GM12878 (cell line): ENCODE data around the gene VRK3. TPM values are rescaled to one million over a fixed set of nuclear protein-coding genes. Genes with fewer than 3 reads are reported as not detected.

Experiments
- ATAC-seq: fragments of 200-7000 bp; cut with Tn5 transposase; 3 replicates; pipeline ENCODE4 v1.9.1; 2020; ENCODE audit warnings: mild to moderate bottlenecking, moderate library complexity
- BruUV-seq: library from RNA; stranded (reverse); fragments of 400-500 nt; replicated peaks from 2 replicates; lab custom pipeline; 2021; lab: Mats Ljungman, UMichigan
- CTCF ChIA-PET: fragments of 300-600 bp; sonication (Branson Sonifier 250); formaldehyde crosslinking; extraction: SDS; loops from one replicate; lab custom pipeline; 2021; ENCODE audit warnings: inconsistent platforms; lab: Yijun Ruan, JAX
- POLR2A ChIA-PET: fragments of 350-600 bp; formaldehyde crosslinking; extraction: SDS; loops from one replicate; lab custom pipeline; 2021; ENCODE audit warnings: inconsistent platforms; lab: Charles Lee
- RAD21 ChIA-PET: fragments of 300-600 bp; sonication (Branson Sonifier 250); formaldehyde crosslinking; loops from one replicate; lab custom pipeline; 2023; ENCODE audit warnings: antibody characterized with exemption; ENCODE audit not compliant: unreplicated experiment; lab: Charles Lee
- SMC1A ChIA-PET: fragments of 300-600 bp; sonication (Branson Sonifier 250); formaldehyde crosslinking; loops from one replicate; lab custom pipeline; 2023; ENCODE audit not compliant: unreplicated experiment, uncharacterized antibody; lab: Charles Lee
- DNase-seq: peaks from one replicate; pipeline ENCODE4 v3.0.0-alpha.2; 2011; ENCODE audit warnings: low read depth, low spot score
- FAIRE-seq: peaks from 3 replicates; lab custom pipeline; 2011; peaks lifted over from hg19 to GRCh38; lab: Jason Lieb, UNC
- H2AFZ ChIP-seq: 2 replicates; pipeline ENCODE4 v1.6.0; 2011; ENCODE audit warnings: low read depth, low read length, control low read depth; ENCODE audit not compliant: control insufficient read depth
- H3K27ac ChIP-seq: 2 replicates; pipeline ENCODE4 v1.5.1; 2011; ENCODE audit warnings: control low read depth; ENCODE audit not compliant: control insufficient read depth, insufficient read depth
- H3K27me3 ChIP-seq, 2 experiments: replicated peaks in 1 of 2; 2 replicates each; pipeline versions ENCODE4 v1.6.0 to v1.6.1; 2011; ENCODE audit warnings: low read length in 1 of 2; ENCODE audit not compliant: control insufficient read depth in 2 of 2, insufficient read depth in 2 of 2
- H3K36me3 ChIP-seq, 2 experiments: 2 replicates each; pipeline ENCODE4 v1.5.1; 2011; ENCODE audit warnings: low read length in 1 of 2; ENCODE audit not compliant: control insufficient read depth in 2 of 2, insufficient read depth in 2 of 2
- H3K4me1 ChIP-seq: 2 replicates; pipeline ENCODE4 v1.6.1; 2011; ENCODE audit warnings: mild to moderate bottlenecking, low read length, moderate library complexity, mixed read lengths; ENCODE audit not compliant: control insufficient read depth, insufficient read depth
- H3K4me2 ChIP-seq: 2 replicates; pipeline ENCODE4 v1.6.0; 2011; ENCODE audit warnings: control low read depth; ENCODE audit not compliant: control insufficient read depth, insufficient read depth
- H3K4me3 ChIP-seq: fragments of 200-600 bp; sonication (generic); 2 replicates; pipeline ENCODE4 v1.5.1; 2016
- H3K79me2 ChIP-seq: 2 replicates; pipeline ENCODE4 v1.6.0; 2011; ENCODE audit warnings: low read length; ENCODE audit not compliant: control insufficient read depth, insufficient read depth
- H3K9ac ChIP-seq: 2 replicates; pipeline ENCODE4 v1.8.0; 2011; ENCODE audit warnings: low read length, control low read depth, mixed read lengths; ENCODE audit not compliant: control insufficient read depth, insufficient read depth
- H3K9me3 ChIP-seq: replicated peaks from 3 replicates; pipeline ENCODE4 v1.5.1; 2011; ENCODE audit warnings: mild to moderate bottlenecking, low read length; ENCODE audit not compliant: control insufficient read depth, insufficient read depth
- H4K20me1 ChIP-seq: 2 replicates; pipeline ENCODE4 v1.6.0; 2011; ENCODE audit not compliant: control insufficient read depth, insufficient read depth
- BCL3 ChIP-seq: IDR thresholded peaks from 2 replicates; pipeline ENCODE4 v1.6.1; 2011; ENCODE audit warnings: borderline replicate concordance, low read depth, mild to moderate bottlenecking, moderate library complexity, low read length; ENCODE audit not compliant: insufficient read depth, poor library complexity, severe bottlenecking
- E4F1 ChIP-seq: fragments of 450-650 bp; IDR thresholded peaks from 2 replicates; pipeline ENCODE4 v1.6.1; 2018; ENCODE audit warnings: borderline replicate concordance, mild to moderate bottlenecking; ENCODE audit not compliant: partially characterized antibody
- HDAC6 ChIP-seq: fragments of 200-600 bp; sonication (generic); IDR thresholded peaks from one replicate; pipeline ENCODE4 v1.8.0; 2017; ENCODE audit warnings: antibody characterized with exemption; ENCODE audit not compliant: unreplicated experiment
- MTA2 ChIP-seq: fragments of 450-650 bp; IDR thresholded peaks from 2 replicates; pipeline ENCODE4 v1.6.1; 2016; ENCODE audit warnings: low read depth, mild to moderate bottlenecking, moderate library complexity
- PML ChIP-seq: IDR thresholded peaks from 2 replicates; pipeline ENCODE4 v1.6.1; 2012; ENCODE audit warnings: low read length, inconsistent platforms
- SMARCA5 ChIP-seq: fragments of 450-650 bp; IDR thresholded peaks from 2 replicates; pipeline ENCODE4 v1.6.1; 2017; ENCODE audit warnings: mild to moderate bottlenecking
- SMC3 ChIP-seq: IDR thresholded peaks from 2 replicates; pipeline ENCODE4 v1.6.1; 2011; ENCODE audit warnings: low read length, improper control_type of control experiment, borderline replicate concordance
- TARDBP ChIP-seq: IDR thresholded peaks from 2 replicates; pipeline ENCODE4 v1.6.1; 2016; ENCODE audit warnings: borderline replicate concordance
- ZBTB33 ChIP-seq: fragments of 450-650 bp; IDR thresholded peaks from 2 replicates; pipeline ENCODE4 v1.6.1; 2017; ENCODE audit warnings: mild to moderate bottlenecking
- ZNF24 ChIP-seq: fragments of 450-650 bp; IDR thresholded peaks from 2 replicates; pipeline ENCODE4 v1.6.1; 2017; ENCODE audit warnings: antibody characterized with exemption, mild to moderate bottlenecking
- ZNF274 ChIP-seq: IDR thresholded peaks from one replicate; pipeline ENCODE4 v1.8.0; 2011; ENCODE audit not compliant: insufficient read length, insufficient read depth
- ZNF687 ChIP-seq: fragments of 450-650 bp; IDR thresholded peaks from 2 replicates; pipeline ENCODE4 v1.6.1; 2017; ENCODE audit warnings: mild to moderate bottlenecking, moderate library complexity
- WGBS: methylation state at CpG from one replicate; pipeline ENCODE4 v1.1.6; 2016; ENCODE audit warnings: low lambda C conversion rate; ENCODE audit not compliant: insufficient replicate concordance, insufficient coverage; ENCODE audit errors: missing lambda C conversion rate; 5-methylcytosine and 5-hydroxymethylcytosine counted together
- in situ Hi-C: fragments of 300-500 bp; cut with MboI; formaldehyde crosslinking; loops from 9 replicates; pipeline ENCODE4 v1.14.3; 2018; ENCODE audit warnings: mixed read lengths
- intact Hi-C: fragments of 100-400 bp; cut with micrococcal nuclease; formaldehyde crosslinking; loops from one replicate; pipeline ENCODE4 v1.14.2; 2022; ENCODE audit not compliant: unreplicated experiment
- polyA plus RNA-seq, 11 experiments: library from polyadenylated mRNA; depleted of rRNA in 4 of 11; unstranded in 6 of 11; stranded (reverse) in 5 of 11; fragments of >200 nt; fragmentation: Nextera tagmentation in 4 of 11; fragmentation: Illumina TruSeq in 1 of 11; extraction: Ambion mirVana in 4 of 11; extraction: Trizol in 1 of 11; gene quantifications; 1 replicate in 1 of 11; 2 replicates in 10 of 11; pipeline versions ENCODE4 v1.2.1 to v1.2.3, GENCODE V29; 2011 to 2016; ENCODE audit warnings: inconsistent platforms in 2 of 11, missing spikeins in 2 of 11, low read depth in 1 of 11
- total RNA-seq, 4 experiments: library from RNA; depleted of rRNA in 3 of 4; stranded (reverse); fragments of >200 nt in 3 of 4; fragmentation: Illumina TruSeq in 1 of 4; extraction: Trizol in 1 of 4; gene quantifications; 2 replicates each; pipeline versions ENCODE4 v1.2.1 to v1.2.3, GENCODE V29; 2013 to 2021

The VRK3 gene
- total and polyA plus RNA-seq, 10 of the 15 experiments (the other 5 are each of a cell fraction or from before 2014, with no cell fraction given): 17.3 to 61.9 (median 35.5) TPM

- no peak overlapping the region for H2AFZ ChIP-seq
- no peak for TF ChIP-seq SMARCA5
- TF ChIP-seq ZNF687: no peak
- no peak for TF ChIP-seq ZBTB33
- TF ChIP-seq ZNF274: no peak
- TF ChIP-seq SMC3: no peak
- TF ChIP-seq ZNF24: no peak
- no peak for TF ChIP-seq E4F1
- no peak for TF ChIP-seq BCL3
- TF ChIP-seq TARDBP: no peak
- TF ChIP-seq HDAC6: no peak
- no peak for TF ChIP-seq PML
- no peak for TF ChIP-seq MTA2
- TF ChIP-seq, all 136 proteins: peak for 0
- H3K36me3 ChIP-seq: peaks cover 3% of the 10 kb centered on the region in 2 experiments; a peak in 3 of 4 replicates
- no peak overlapping the region for H3K9ac ChIP-seq
- H3K79me2 ChIP-seq: no peaks in the 10 kb centered on the region
- no peaks in the 10 kb centered on the region for H3K27me3 ChIP-seq
- no peak overlapping the region for H3K4me2 ChIP-seq
- peaks cover 9% of the 10 kb centered on the region; the same call in 1 of the 2 replicates for H4K20me1 ChIP-seq
- BruUV-seq: no TSS peak
- H3K4me3 ChIP-seq: no peak overlapping the region
- RAD21 ChIA-PET: no interaction called here
- intact Hi-C loops: no loop called here
- FAIRE-seq (no peak), DNase-seq (no peak), ATAC-seq (no peak)
- no peaks in the 10 kb centered on the region for H3K4me1 ChIP-seq
- no peak overlapping the region for H3K27ac ChIP-seq
- H3K9me3 ChIP-seq: no peaks in the 10 kb centered on the region
- WGBS: 79% methylated on average over 9 of the region's 9 CpGs
- POLR2A ChIA-PET: no interaction called here
- in situ Hi-C loops: no loop called here
- CTCF ChIA-PET: no interaction called here
- SMC1A ChIA-PET: no interaction called here
Measured at GRCh38 chr19:49988433-49988832, 36.7 kb downstream of the VRK3 start.
